GM12878 (cell line): ENCODE results near the gene OLA1. TPM values are rescaled to one million over a fixed set of nuclear protein-coding genes. Genes with fewer than 3 reads are reported as not detected.

ENCODE experiments used
- ATAC-seq: fragments of 200-7000 bp; cut with Tn5 transposase; 3 replicates; pipeline ENCODE4 v1.9.1; 2020; ENCODE audit warnings: mild to moderate bottlenecking, moderate library complexity
- BruUV-seq: library from RNA; stranded (reverse); fragments of 400-500 nt; replicated peaks from 2 replicates; lab custom pipeline; 2021; lab: Mats Ljungman, UMichigan
- CTCF ChIA-PET: fragments of 300-600 bp; sonication (Branson Sonifier 250); formaldehyde crosslinking; extraction: SDS; loops from one replicate; lab custom pipeline; 2021; ENCODE audit warnings: inconsistent platforms; lab: Yijun Ruan, JAX
- POLR2A ChIA-PET: fragments of 350-600 bp; formaldehyde crosslinking; extraction: SDS; loops from one replicate; lab custom pipeline; 2021; ENCODE audit warnings: inconsistent platforms; lab: Charles Lee
- RAD21 ChIA-PET: fragments of 300-600 bp; sonication (Branson Sonifier 250); formaldehyde crosslinking; loops from one replicate; lab custom pipeline; 2023; ENCODE audit warnings: antibody characterized with exemption; ENCODE audit not compliant: unreplicated experiment; lab: Charles Lee
- SMC1A ChIA-PET: fragments of 300-600 bp; sonication (Branson Sonifier 250); formaldehyde crosslinking; loops from one replicate; lab custom pipeline; 2023; ENCODE audit not compliant: unreplicated experiment, uncharacterized antibody; lab: Charles Lee
- DNase-seq: peaks from one replicate; pipeline ENCODE4 v3.0.0-alpha.2; 2011; ENCODE audit warnings: low read depth, low spot score
- FAIRE-seq: peaks from 3 replicates; lab custom pipeline; 2011; peaks lifted over from hg19 to GRCh38; lab: Jason Lieb, UNC
- H2AFZ ChIP-seq: 2 replicates; pipeline ENCODE4 v1.6.0; 2011; ENCODE audit warnings: low read depth, low read length, control low read depth; ENCODE audit not compliant: control insufficient read depth
- H3K27ac ChIP-seq: 2 replicates; pipeline ENCODE4 v1.5.1; 2011; ENCODE audit warnings: control low read depth; ENCODE audit not compliant: control insufficient read depth, insufficient read depth
- H3K27me3 ChIP-seq, 2 experiments: replicated peaks in 1 of 2; 2 replicates each; pipeline versions ENCODE4 v1.6.0 to v1.6.1; 2011; ENCODE audit warnings: low read length in 1 of 2; ENCODE audit not compliant: control insufficient read depth in 2 of 2, insufficient read depth in 2 of 2
- H3K36me3 ChIP-seq, 2 experiments: 2 replicates each; pipeline ENCODE4 v1.5.1; 2011; ENCODE audit warnings: low read length in 1 of 2; ENCODE audit not compliant: control insufficient read depth in 2 of 2, insufficient read depth in 2 of 2
- H3K4me1 ChIP-seq: 2 replicates; pipeline ENCODE4 v1.6.1; 2011; ENCODE audit warnings: mild to moderate bottlenecking, low read length, moderate library complexity, mixed read lengths; ENCODE audit not compliant: control insufficient read depth, insufficient read depth
- H3K4me2 ChIP-seq: 2 replicates; pipeline ENCODE4 v1.6.0; 2011; ENCODE audit warnings: control low read depth; ENCODE audit not compliant: control insufficient read depth, insufficient read depth
- H3K4me3 ChIP-seq: fragments of 200-600 bp; sonication (generic); 2 replicates; pipeline ENCODE4 v1.5.1; 2016
- H3K79me2 ChIP-seq: 2 replicates; pipeline ENCODE4 v1.6.0; 2011; ENCODE audit warnings: low read length; ENCODE audit not compliant: control insufficient read depth, insufficient read depth
- H3K9ac ChIP-seq: 2 replicates; pipeline ENCODE4 v1.8.0; 2011; ENCODE audit warnings: low read length, control low read depth, mixed read lengths; ENCODE audit not compliant: control insufficient read depth, insufficient read depth
- H3K9me3 ChIP-seq: replicated peaks from 3 replicates; pipeline ENCODE4 v1.5.1; 2011; ENCODE audit warnings: mild to moderate bottlenecking, low read length; ENCODE audit not compliant: control insufficient read depth, insufficient read depth
- H4K20me1 ChIP-seq: 2 replicates; pipeline ENCODE4 v1.6.0; 2011; ENCODE audit not compliant: control insufficient read depth, insufficient read depth
- CBFB ChIP-seq: IDR thresholded peaks from 2 replicates; pipeline ENCODE4 v1.6.1; 2016; ENCODE audit warnings: antibody characterized with exemption, low read depth
- ESRRA ChIP-seq: IDR thresholded peaks from 2 replicates; pipeline ENCODE4 v1.6.1; 2012; ENCODE audit warnings: mild to moderate bottlenecking, low read length, improper control_type of control experiment
- IRF5 ChIP-seq: fragments of 450-650 bp; IDR thresholded peaks from 2 replicates; pipeline ENCODE4 v1.6.1; 2017; ENCODE audit warnings: borderline replicate concordance
- MYC ChIP-seq: IDR thresholded peaks from 2 replicates; pipeline ENCODE4 v1.6.1; 2011; ENCODE audit warnings: mild to moderate bottlenecking, low read length, moderate library complexity, inconsistent platforms; ENCODE audit not compliant: insufficient read depth, insufficient replicate concordance, insufficient read length, severe bottlenecking
- NFYA ChIP-seq: IDR thresholded peaks from 2 replicates; pipeline ENCODE4 v1.6.1; 2011; ENCODE audit warnings: low read depth, mild to moderate bottlenecking, low read length, improper control_type of control experiment, borderline replicate concordance
- PAX8 ChIP-seq: fragments of 450-650 bp; IDR thresholded peaks from 2 replicates; pipeline ENCODE4 v1.6.1; 2017; ENCODE audit warnings: mild to moderate bottlenecking, moderate library complexity
- WGBS: methylation state at CpG from one replicate; pipeline ENCODE4 v1.1.6; 2016; ENCODE audit warnings: low lambda C conversion rate; ENCODE audit not compliant: insufficient replicate concordance, insufficient coverage; ENCODE audit errors: missing lambda C conversion rate; 5-methylcytosine and 5-hydroxymethylcytosine counted together
- in situ Hi-C: fragments of 300-500 bp; cut with MboI; formaldehyde crosslinking; loops from 9 replicates; pipeline ENCODE4 v1.14.3; 2018; ENCODE audit warnings: mixed read lengths
- intact Hi-C: fragments of 100-400 bp; cut with micrococcal nuclease; formaldehyde crosslinking; loops from one replicate; pipeline ENCODE4 v1.14.2; 2022; ENCODE audit not compliant: unreplicated experiment
- polyA plus RNA-seq, 11 experiments: library from polyadenylated mRNA; depleted of rRNA in 4 of 11; unstranded in 6 of 11; stranded (reverse) in 5 of 11; fragments of >200 nt; fragmentation: Nextera tagmentation in 4 of 11; fragmentation: Illumina TruSeq in 1 of 11; extraction: Ambion mirVana in 4 of 11; extraction: Trizol in 1 of 11; gene quantifications; 1 replicate in 1 of 11; 2 replicates in 10 of 11; pipeline versions ENCODE4 v1.2.1 to v1.2.3, GENCODE V29; 2011 to 2016; ENCODE audit warnings: inconsistent platforms in 2 of 11, missing spikeins in 2 of 11, low read depth in 1 of 11
- total RNA-seq, 4 experiments: library from RNA; depleted of rRNA in 3 of 4; stranded (reverse); fragments of >200 nt in 3 of 4; fragmentation: Illumina TruSeq in 1 of 4; extraction: Trizol in 1 of 4; gene quantifications; 2 replicates each; pipeline versions ENCODE4 v1.2.1 to v1.2.3, GENCODE V29; 2013 to 2021
- TF ChIP-seq, protein P1 (sequence below): fragments of 450-650 bp; IDR thresholded peaks from 2 replicates; pipeline ENCODE4 v1.6.1; 2017; ENCODE audit warnings: antibody characterized with exemption, mild to moderate bottlenecking, moderate library complexity
- TF ChIP-seq, protein P2 (sequence below): fragments of 450-650 bp; IDR thresholded peaks from 2 replicates; pipeline ENCODE4 v1.6.1; 2016; ENCODE audit warnings: mild to moderate bottlenecking, moderate library complexity, borderline replicate concordance
- TF ChIP-seq, protein P3 (sequence below): IDR thresholded peaks from 2 replicates; pipeline ENCODE4 v1.6.1; 2011; ENCODE audit warnings: borderline replicate concordance, low read depth, mild to moderate bottlenecking, moderate library complexity, mixed read lengths, low read length; ENCODE audit not compliant: insufficient read depth; ENCODE audit errors: extremely low read length

Gene OLA1
- total and polyA plus RNA-seq, 10 of the 15 experiments (the other 5 are each of a cell fraction or from before 2014, with no cell fraction given), result 107 to 238 (median 142) TPM

- POLR2A ChIA-PET, result no interaction called here
- intact Hi-C loops, result no loop called here
- no peaks in the 10 kb centered on the region for H3K4me1 ChIP-seq
- no peaks in the 10 kb centered on the region for H4K20me1 ChIP-seq
- H3K4me2 ChIP-seq, result no peak overlapping the region
- CTCF ChIA-PET, result interaction anchor here (1.3 kb wide), 1 partner anchor 22 kb away, joined by 7 read pairs; no protein-coding TSS in a partner anchor
- no peak overlapping the region for H3K27ac ChIP-seq
- H2AFZ ChIP-seq, result no peak overlapping the region
- SMC1A ChIA-PET, result interaction anchor here (1.8 to 3.1 kb wide), 2 partner anchors 10 to 13 kb away, joined by 5 to 11 read pairs; no protein-coding TSS in a partner anchor
- H3K9ac ChIP-seq, result no peak overlapping the region
- in situ Hi-C loops, result no loop called here
- H3K9me3 ChIP-seq, result no peaks in the 10 kb centered on the region
- RAD21 ChIA-PET, result no interaction called here
- peaks cover 8% of the 10 kb centered on the region for H3K79me2 ChIP-seq
- no peak for FAIRE-seq
- BruUV-seq, result no TSS peak
- no peak overlapping the region for H3K4me3 ChIP-seq
- DNase-seq, result no peak
- ATAC-seq, result no peak
- peaks cover 0 to 2% of the 10 kb centered on the region in 2 experiments; a peak in 2 of 4 replicates for H3K36me3 ChIP-seq
- TF ChIP-seq, protein P1, sequence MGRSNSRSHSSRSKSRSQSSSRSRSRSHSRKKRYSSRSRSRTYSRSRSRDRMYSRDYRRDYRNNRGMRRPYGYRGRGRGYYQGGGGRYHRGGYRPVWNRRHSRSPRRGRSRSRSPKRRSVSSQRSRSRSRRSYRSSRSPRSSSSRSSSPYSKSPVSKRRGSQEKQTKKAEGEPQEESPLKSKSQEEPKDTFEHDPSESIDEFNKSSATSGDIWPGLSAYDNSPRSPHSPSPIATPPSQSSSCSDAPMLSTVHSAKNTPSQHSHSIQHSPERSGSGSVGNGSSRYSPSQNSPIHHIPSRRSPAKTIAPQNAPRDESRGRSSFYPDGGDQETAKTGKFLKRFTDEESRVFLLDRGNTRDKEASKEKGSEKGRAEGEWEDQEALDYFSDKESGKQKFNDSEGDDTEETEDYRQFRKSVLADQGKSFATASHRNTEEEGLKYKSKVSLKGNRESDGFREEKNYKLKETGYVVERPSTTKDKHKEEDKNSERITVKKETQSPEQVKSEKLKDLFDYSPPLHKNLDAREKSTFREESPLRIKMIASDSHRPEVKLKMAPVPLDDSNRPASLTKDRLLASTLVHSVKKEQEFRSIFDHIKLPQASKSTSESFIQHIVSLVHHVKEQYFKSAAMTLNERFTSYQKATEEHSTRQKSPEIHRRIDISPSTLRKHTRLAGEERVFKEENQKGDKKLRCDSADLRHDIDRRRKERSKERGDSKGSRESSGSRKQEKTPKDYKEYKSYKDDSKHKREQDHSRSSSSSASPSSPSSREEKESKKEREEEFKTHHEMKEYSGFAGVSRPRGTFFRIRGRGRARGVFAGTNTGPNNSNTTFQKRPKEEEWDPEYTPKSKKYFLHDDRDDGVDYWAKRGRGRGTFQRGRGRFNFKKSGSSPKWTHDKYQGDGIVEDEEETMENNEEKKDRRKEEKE, result no peak
- TF ChIP-seq, protein P2, sequence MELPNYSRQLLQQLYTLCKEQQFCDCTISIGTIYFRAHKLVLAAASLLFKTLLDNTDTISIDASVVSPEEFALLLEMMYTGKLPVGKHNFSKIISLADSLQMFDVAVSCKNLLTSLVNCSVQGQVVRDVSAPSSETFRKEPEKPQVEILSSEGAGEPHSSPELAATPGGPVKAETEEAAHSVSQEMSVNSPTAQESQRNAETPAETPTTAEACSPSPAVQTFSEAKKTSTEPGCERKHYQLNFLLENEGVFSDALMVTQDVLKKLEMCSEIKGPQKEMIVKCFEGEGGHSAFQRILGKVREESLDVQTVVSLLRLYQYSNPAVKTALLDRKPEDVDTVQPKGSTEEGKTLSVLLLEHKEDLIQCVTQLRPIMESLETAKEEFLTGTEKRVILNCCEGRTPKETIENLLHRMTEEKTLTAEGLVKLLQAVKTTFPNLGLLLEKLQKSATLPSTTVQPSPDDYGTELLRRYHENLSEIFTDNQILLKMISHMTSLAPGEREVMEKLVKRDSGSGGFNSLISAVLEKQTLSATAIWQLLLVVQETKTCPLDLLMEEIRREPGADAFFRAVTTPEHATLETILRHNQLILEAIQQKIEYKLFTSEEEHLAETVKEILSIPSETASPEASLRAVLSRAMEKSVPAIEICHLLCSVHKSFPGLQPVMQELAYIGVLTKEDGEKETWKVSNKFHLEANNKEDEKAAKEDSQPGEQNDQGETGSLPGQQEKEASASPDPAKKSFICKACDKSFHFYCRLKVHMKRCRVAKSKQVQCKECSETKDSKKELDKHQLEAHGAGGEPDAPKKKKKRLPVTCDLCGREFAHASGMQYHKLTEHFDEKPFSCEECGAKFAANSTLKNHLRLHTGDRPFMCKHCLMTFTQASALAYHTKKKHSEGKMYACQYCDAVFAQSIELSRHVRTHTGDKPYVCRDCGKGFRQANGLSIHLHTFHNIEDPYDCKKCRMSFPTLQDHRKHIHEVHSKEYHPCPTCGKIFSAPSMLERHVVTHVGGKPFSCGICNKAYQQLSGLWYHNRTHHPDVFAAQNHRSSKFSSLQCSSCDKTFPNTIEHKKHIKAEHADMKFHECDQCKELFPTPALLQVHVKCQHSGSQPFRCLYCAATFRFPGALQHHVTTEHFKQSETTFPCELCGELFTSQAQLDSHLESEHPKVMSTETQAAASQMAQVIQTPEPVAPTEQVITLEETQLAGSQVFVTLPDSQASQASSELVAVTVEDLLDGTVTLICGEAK, result no peak
- TF ChIP-seq CBFB (no peak), ESRRA (no peak), PAX8 (no peak), MYC (no peak), IRF5 (no peak), NFYA (no peak)
- TF ChIP-seq, protein P3, sequence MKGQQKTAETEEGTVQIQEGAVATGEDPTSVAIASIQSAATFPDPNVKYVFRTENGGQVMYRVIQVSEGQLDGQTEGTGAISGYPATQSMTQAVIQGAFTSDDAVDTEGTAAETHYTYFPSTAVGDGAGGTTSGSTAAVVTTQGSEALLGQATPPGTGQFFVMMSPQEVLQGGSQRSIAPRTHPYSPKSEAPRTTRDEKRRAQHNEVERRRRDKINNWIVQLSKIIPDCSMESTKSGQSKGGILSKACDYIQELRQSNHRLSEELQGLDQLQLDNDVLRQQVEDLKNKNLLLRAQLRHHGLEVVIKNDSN, result no peak
- TF ChIP-seq, all 136 proteins: peak for 0
- 95% methylated on average over 1 of the region's 1 CpG for WGBS
- no peaks in the 10 kb centered on the region for H3K27me3 ChIP-seq
Observed at GRCh38 chr2:174217869-174218268, 30.5 kb downstream of the OLA1 start.
